KMS-11 (cell line): ENCODE data around the gene ABCA1.

ENCODE experiments used
- H2AFZ ChIP-seq: fragments of 200-600 bp; sonication (generic); 2 replicates; pipeline ENCODE4 v1.6.1; 2016; ENCODE audit warnings: antibody characterized with exemption, mixed run types, low read depth
- H3K27ac ChIP-seq: fragments of 200-600 bp; sonication (generic); 2 replicates; pipeline ENCODE4 v1.6.1; 2016; ENCODE audit warnings: mild to moderate bottlenecking, mixed run types
- H3K27me3 ChIP-seq: fragments of 200-600 bp; sonication (generic); 2 replicates; pipeline ENCODE4 v1.6.1; 2017; ENCODE audit warnings: mild to moderate bottlenecking, low read depth, mixed run types, moderate library complexity; ENCODE audit not compliant: insufficient read depth
- H3K36me3 ChIP-seq: fragments of 200-600 bp; sonication (generic); 2 replicates; pipeline ENCODE4 v1.6.1; 2017; ENCODE audit warnings: mild to moderate bottlenecking, mixed run types; ENCODE audit not compliant: insufficient read depth
- H3K4me1 ChIP-seq: fragments of 200-600 bp; sonication (generic); 2 replicates; pipeline ENCODE4 v1.6.1; 2016; ENCODE audit warnings: mild to moderate bottlenecking, low read depth, mixed run types; ENCODE audit not compliant: poor library complexity, severe bottlenecking
- H3K4me2 ChIP-seq: fragments of 200-600 bp; sonication (generic); 2 replicates; pipeline ENCODE4 v1.7.0; 2016; ENCODE audit warnings: mild to moderate bottlenecking, mixed run types
- H3K4me3 ChIP-seq: fragments of 200-600 bp; sonication (generic); IDR thresholded peaks from 2 replicates; pipeline ENCODE4 v1.6.1; 2017; ENCODE audit warnings: low read depth, low read length, mixed read lengths; ENCODE audit not compliant: insufficient read depth
- H3K79me2 ChIP-seq: fragments of 200-600 bp; sonication (generic); 2 replicates; pipeline ENCODE4 v1.6.1; 2016; ENCODE audit warnings: low read depth, mixed run types; ENCODE audit not compliant: insufficient read depth
- H3K9ac ChIP-seq: fragments of 200-600 bp; sonication (generic); 2 replicates; pipeline ENCODE4 v1.6.1; 2016; ENCODE audit warnings: mild to moderate bottlenecking, mixed run types
- H4K20me1 ChIP-seq: fragments of 200-600 bp; sonication (generic); 2 replicates; pipeline ENCODE4 v1.6.1; 2016; ENCODE audit warnings: mild to moderate bottlenecking, mixed run types; ENCODE audit not compliant: insufficient read depth
- TF ChIP-seq, protein P1 (sequence below): fragments of 200-600 bp; sonication (generic); conservative IDR thresholded peaks from 2 replicates; pipeline ENCODE4 v1.6.1; 2017; ENCODE audit warnings: low read depth, mild to moderate bottlenecking, antibody characterized with exemption, low read length, moderate library complexity, mixed read lengths

Gene ABCA1

DNA sequence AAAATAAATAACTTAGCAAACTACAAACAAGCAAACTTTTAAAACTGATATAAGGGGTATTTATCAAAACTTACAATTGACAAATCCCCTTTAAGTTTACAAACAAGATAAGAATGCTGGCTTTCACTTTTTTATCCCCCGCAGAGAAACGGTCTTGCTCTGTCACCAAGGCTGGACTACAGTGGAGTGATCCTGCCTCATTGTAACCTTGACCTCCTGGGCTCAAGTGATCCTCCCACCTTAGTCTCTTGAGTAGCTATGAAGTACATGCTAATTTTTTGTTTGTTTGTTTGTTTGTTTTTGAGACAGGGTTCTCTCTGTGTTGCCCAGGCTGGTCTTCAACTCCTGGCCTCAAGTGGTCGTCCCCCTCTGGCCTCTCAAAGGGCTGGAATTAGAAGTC, 189.5 kb downstream of the ABCA1 start:
- Histone ChIP-seq H3K79me2 (no peaks in the 10 kb centered on the region), H4K20me1 (no peaks in the 10 kb centered on the region), H3K4me1 (no peaks in the 10 kb centered on the region), H3K27ac (no peak overlapping the region), H3K4me2 (no peak overlapping the region), H3K27me3 (no peaks in the 10 kb centered on the region), H3K4me3 (no peak overlapping the region), H2AFZ (no peak overlapping the region), H3K9ac (no peak overlapping the region), H3K36me3 (no peaks in the 10 kb centered on the region)
- TF ChIP-seq, protein P1, sequence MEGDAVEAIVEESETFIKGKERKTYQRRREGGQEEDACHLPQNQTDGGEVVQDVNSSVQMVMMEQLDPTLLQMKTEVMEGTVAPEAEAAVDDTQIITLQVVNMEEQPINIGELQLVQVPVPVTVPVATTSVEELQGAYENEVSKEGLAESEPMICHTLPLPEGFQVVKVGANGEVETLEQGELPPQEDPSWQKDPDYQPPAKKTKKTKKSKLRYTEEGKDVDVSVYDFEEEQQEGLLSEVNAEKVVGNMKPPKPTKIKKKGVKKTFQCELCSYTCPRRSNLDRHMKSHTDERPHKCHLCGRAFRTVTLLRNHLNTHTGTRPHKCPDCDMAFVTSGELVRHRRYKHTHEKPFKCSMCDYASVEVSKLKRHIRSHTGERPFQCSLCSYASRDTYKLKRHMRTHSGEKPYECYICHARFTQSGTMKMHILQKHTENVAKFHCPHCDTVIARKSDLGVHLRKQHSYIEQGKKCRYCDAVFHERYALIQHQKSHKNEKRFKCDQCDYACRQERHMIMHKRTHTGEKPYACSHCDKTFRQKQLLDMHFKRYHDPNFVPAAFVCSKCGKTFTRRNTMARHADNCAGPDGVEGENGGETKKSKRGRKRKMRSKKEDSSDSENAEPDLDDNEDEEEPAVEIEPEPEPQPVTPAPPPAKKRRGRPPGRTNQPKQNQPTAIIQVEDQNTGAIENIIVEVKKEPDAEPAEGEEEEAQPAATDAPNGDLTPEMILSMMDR = no peak
